Activated effector memory CD4-positive, alpha-beta T cell treated with anti-CD3 and anti-CD28 coated beads, Interleukin-2, amount 50 U/mL, for 16 hours (primary cell): Measurements from ENCODE around the gene ABHD15.

ENCODE experiments used
- DNase-seq: peaks from one replicate; pipeline ENCODE4 v3.0.0-alpha.2; 2020

Gene ABHD15

GRCh38 chr17:29581583-29582253, 14.9 kb upstream of the ABHD15 start:
- peak; percentile 59 for DNase-seq

GRCh38 chr17:29579866-29580771, 13.3 kb upstream of the ABHD15 start:
- DNase-seq, result peak; percentile 96

GRCh38 chr17:29578626-29579485, 12.0 kb upstream of the ABHD15 start:
- no peak for DNase-seq

GRCh38 chr17:29577385-29578211, 10.8 kb upstream of the ABHD15 start:
- DNase-seq, result no peak

GRCh38 chr17:29577001-29577370, 10.1 kb upstream of the ABHD15 start:
- no peak for DNase-seq

- peak; percentile 62 for DNase-seq
These were observed 9.6 kb upstream of the ABHD15 start for GRCh38 chr17:29576214-29577000.

GRCh38 chr17:29575511-29576213, 8.8 kb upstream of the ABHD15 start:
- no peak for DNase-seq

GRCh38 chr17:29574732-29575510, 8.1 kb upstream of the ABHD15 start:
- DNase-seq, result peak; percentile 54

GRCh38 chr17:29573871-29574731, 7.3 kb upstream of the ABHD15 start:
- peak; percentile 63 for DNase-seq

GRCh38 chr17:29573558-29573869, 6.7 kb upstream of the ABHD15 start:
- DNase-seq, result no peak

GRCh38 chr17:29572691-29573557, 6.1 kb upstream of the ABHD15 start:
- peak; percentile 88 for DNase-seq

- no peak for DNase-seq
These were observed 5.2 kb upstream of the ABHD15 start for GRCh38 chr17:29571883-29572681.

GRCh38 chr17:29571486-29571882, 4.6 kb upstream of the ABHD15 start:
- DNase-seq, result no peak

GRCh38 chr17:29570521-29570920, 3.7 kb upstream of the ABHD15 start:
- no peak for DNase-seq

- peak; percentile 64 for DNase-seq
These were observed 2.6 kb upstream of the ABHD15 start for GRCh38 chr17:29569245-29569950.
